GM12892 (cell line): ENCODE data around the gene COPB1.

ENCODE experiments used
- POLR2A ChIP-seq: IDR thresholded peaks from 2 replicates; pipeline ENCODE4 v1.6.1; 2011; ENCODE audit warnings: low read depth, low read length, control low read depth
- POLR2AphosphoS5 ChIP-seq: IDR thresholded peaks from 2 replicates; pipeline ENCODE4 v1.6.1; 2011; ENCODE audit warnings: low read depth, low read length, control low read depth

- TF ChIP-seq POLR2AphosphoS5 = no peak
- no peak for TF ChIP-seq POLR2A
Observed at GRCh38 chr11:14522245-14522644, 22.6 kb upstream of the COPB1 start.
